Left colon (tissue), 2 donors: ENCODE results near the gene FNDC3B. TPM values are rescaled to one million over a fixed set of nuclear protein-coding genes. Genes with fewer than 3 reads are reported as not detected.

Experiments
- ATAC-seq: fragments of 200-7000 bp; cut with Tn5 transposase; one replicate; pipeline ENCODE4 v1.9.1; 2020; ENCODE audit warnings: mild to moderate bottlenecking, moderate library complexity
- DNase-seq, 2 donors: peaks; one replicate each; pipeline ENCODE4 v3.0.0-alpha.2; 2020
- intact Hi-C, 2 donors: fragments of 100-400 bp; cut with DNase I in 1 of 2; cut with micrococcal nuclease in 1 of 2; formaldehyde crosslinking; loops; one replicate each; pipeline versions ENCODE4 v1.11.2 to v1.14.0; 2022; cut with DNase I, micrococcal nuclease
- total RNA-seq, 2 donors: library from RNA; stranded (reverse); fragmentation: NEBNext Ultra II Directional; extraction: Animal tissue kit (Norgen Biotek cat#: 25700); gene quantifications; one replicate each; pipeline ENCODE4 v1.2.1, GENCODE V29; 2021
- donor health status: DM: no; HTN: no; CAD: no.
- donor health status: DM: yes; HTN: yes; CAD: no.

Gene FNDC3B
- total RNA-seq, 2 donors from 2014 or later, result 100 to 113 TPM

GRCh38 chr3:172066880-172067796, 27.8 kb downstream of the FNDC3B start:
- ATAC-seq (peak; percentile 50), DNase-seq (no peak)
- intact Hi-C loops, result no loop called here

- intact Hi-C loops, result no loop called here
- no peak for ATAC-seq
- no peak for DNase-seq
These were observed 28.6 kb downstream of the FNDC3B start for GRCh38 chr3:172067837-172068440.

GRCh38 chr3:172068977-172069376, 29.6 kb downstream of the FNDC3B start:
- DNase-seq (no peak), ATAC-seq (no peak)
- intact Hi-C loops, result no loop called here

- no peak for ATAC-seq
- intact Hi-C loops, result no loop called here
- DNase-seq, result no peak
These were observed 30.1 kb downstream of the FNDC3B start for GRCh38 chr3:172069478-172069877.

GRCh38 chr3:172070269-172070668, 30.9 kb downstream of the FNDC3B start:
- ATAC-seq, result no peak
- intact Hi-C loops, result no loop called here

GRCh38 chr3:172070802-172071201, 31.4 kb downstream of the FNDC3B start:
- no peak for ATAC-seq
- no peak for DNase-seq
- intact Hi-C loops, result no loop called here

More at GRCh38 chr3:172070269-172070668, 30.9 kb downstream of the FNDC3B start:
- DNase-seq, result no peak

- ATAC-seq, result no peak
- no peak for DNase-seq
- intact Hi-C loops, result no loop called here
These were observed 32.5 kb downstream of the FNDC3B start for GRCh38 chr3:172071780-172072330.

- intact Hi-C loops, result no loop called here
- no peak for DNase-seq
- no peak for ATAC-seq
These were observed 33.2 kb downstream of the FNDC3B start for GRCh38 chr3:172072543-172072942.

- intact Hi-C loops, result no loop called here
These were observed 34.0 kb downstream of the FNDC3B start for GRCh38 chr3:172073262-172073915.

GRCh38 chr3:172074032-172074431, 34.7 kb downstream of the FNDC3B start:
- DNase-seq (no peak), ATAC-seq (no peak)
- intact Hi-C loops, result no loop called here

More at GRCh38 chr3:172073262-172073915, 34.0 kb downstream of the FNDC3B start:
- DNase-seq (no peak), ATAC-seq (peak; percentile 88)

GRCh38 chr3:172074586-172074985, 35.2 kb downstream of the FNDC3B start:
- DNase-seq (no peak), ATAC-seq (no peak)
- intact Hi-C loops, result no loop called here

- DNase-seq, result no peak
- intact Hi-C loops, result no loop called here
- no peak for ATAC-seq
These were observed 36.8 kb downstream of the FNDC3B start for GRCh38 chr3:172076212-172076611.

GRCh38 chr3:172077197-172077757, 37.9 kb downstream of the FNDC3B start:
- ATAC-seq (no peak), DNase-seq (no peak)
- intact Hi-C loops, result no loop called here

- no peak for ATAC-seq
- intact Hi-C loops, result no loop called here
These were observed 38.9 kb downstream of the FNDC3B start for GRCh38 chr3:172078244-172078643.

GRCh38 chr3:172078721-172079120, 39.3 kb downstream of the FNDC3B start:
- DNase-seq, result no peak
- ATAC-seq, result peak; percentile 81
- intact Hi-C loops, result no loop called here

More at GRCh38 chr3:172078244-172078643, 38.9 kb downstream of the FNDC3B start:
- no peak for DNase-seq

- DNase-seq (no peak), ATAC-seq (no peak)
- intact Hi-C loops, result no loop called here
These were observed 40.1 kb downstream of the FNDC3B start for GRCh38 chr3:172079326-172079976.

- ATAC-seq (no peak), DNase-seq (no peak)
- intact Hi-C loops, result no loop called here
These were observed 41.1 kb downstream of the FNDC3B start for GRCh38 chr3:172080503-172080902.

- no peak for ATAC-seq
- intact Hi-C loops, result no loop called here
- DNase-seq, result no peak
These were observed 42.9 kb downstream of the FNDC3B start for GRCh38 chr3:172082269-172082668.
